CD4-positive, alpha-beta T cell (primary cell): ENCODE measurements around the gene MRAP. TPM values are rescaled to one million over a fixed set of nuclear protein-coding genes. Genes with fewer than 3 reads are reported as not detected.

Experiments used
- ATAC-seq: fragments of 200-7000 bp; cut with Tn5 transposase; one replicate; pipeline ENCODE4 v1.10.0; 2022; ENCODE audit warnings: mild to moderate bottlenecking; ENCODE audit not compliant: poor library complexity
- CTCF ChIA-PET: fragments of 350-600 bp; sonication (Branson Sonifier 250); formaldehyde crosslinking; loops from one replicate; lab custom pipeline; 2021; ENCODE audit warnings: antibody characterized with exemption, inconsistent platforms; lab: Charles Lee
- POLR2A ChIA-PET: fragments of 350-600 bp; sonication (Branson Sonifier 250); formaldehyde crosslinking; loops from one replicate; lab custom pipeline; 2021; ENCODE audit warnings: antibody characterized with exemption, inconsistent platforms; lab: Charles Lee
- DNase-seq, 14 experiments: peaks; one replicate each; pipeline ENCODE4 v3.0.0-alpha.2; 2013 to 2020; ENCODE audit warnings: mixed read lengths in 2 of 14
- H3K27ac ChIP-seq, 2 donors: one replicate each; pipeline versions ENCODE4 v1.5.1 to v1.7.0; 2013; ENCODE audit warnings: low read length in 2 of 2, low read depth in 1 of 2, mild to moderate bottlenecking in 1 of 2
- H3K27me3 ChIP-seq, 2 experiments: 1 replicate in 1 of 2; 2 replicates in 1 of 2; pipeline versions ENCODE4 v1.6.1 to v1.7.0; 2013; ENCODE audit warnings: low read length in 2 of 2, control low read depth in 1 of 2, mild to moderate bottlenecking in 1 of 2, moderate library complexity in 1 of 2; ENCODE audit not compliant: insufficient read depth in 2 of 2, control insufficient read depth in 1 of 2
- H3K36me3 ChIP-seq: one replicate; pipeline ENCODE4 v1.6.1; 2013; ENCODE audit warnings: low read length, control low read depth; ENCODE audit not compliant: insufficient read depth
- H3K4me1 ChIP-seq: one replicate; pipeline ENCODE4 v1.6.1; 2013; ENCODE audit warnings: low read length, control low read depth; ENCODE audit not compliant: insufficient read depth
- H3K4me3 ChIP-seq: one replicate; pipeline ENCODE4 v1.5.1; 2013; ENCODE audit warnings: mild to moderate bottlenecking, low read length, moderate library complexity
- H3K9me3 ChIP-seq, 2 experiments: 1 replicate in 1 of 2; 2 replicates in 1 of 2; pipeline versions ENCODE4 v1.6.1 to v1.7.0; 2013; ENCODE audit warnings: low read length in 2 of 2, mild to moderate bottlenecking in 2 of 2, control low read depth in 1 of 2, moderate library complexity in 1 of 2; ENCODE audit not compliant: control insufficient read depth in 1 of 2, insufficient read depth in 1 of 2
- H3K27ac Mint-ChIP-seq: one replicate; pipeline ENCODE4 v1.8.0; 2020; ENCODE audit warnings: mixed read lengths
- H3K27me3 Mint-ChIP-seq: one replicate; pipeline ENCODE4 v1.8.0; 2021; ENCODE audit warnings: mixed read lengths
- H3K36me3 Mint-ChIP-seq: one replicate; pipeline ENCODE4 v1.8.0; 2021; ENCODE audit warnings: low read depth, mixed read lengths
- H3K4me1 Mint-ChIP-seq: one replicate; pipeline ENCODE4 v1.8.0; 2021; ENCODE audit warnings: low read depth, mixed read lengths
- H3K4me3 Mint-ChIP-seq: one replicate; pipeline ENCODE4 v1.8.0; 2020; ENCODE audit warnings: mild to moderate bottlenecking, mixed read lengths
- H3K9me3 Mint-ChIP-seq: one replicate; pipeline ENCODE4 v1.8.0; 2020; ENCODE audit warnings: mixed read lengths
- intact Hi-C, 2 experiments: fragments of 100-400 bp; cut with DNase I in 1 of 2; cut with micrococcal nuclease in 1 of 2; formaldehyde crosslinking; loops; one replicate each; pipeline versions ENCODE4 v1.15.1 to v1.9.0; 2023 to 2025; cut with DNase I, micrococcal nuclease
- total RNA-seq, 174 experiments: library from RNA in 2 of 174; stranded (reverse) in 2 of 174; gene quantifications; one replicate each; pipeline ENCODE4 v1.2.3 and lab custom pipeline; 2021 to 2026
- TF ChIP-seq, protein P1 (sequence below): fragments of 200-600 bp; IDR thresholded peaks from one replicate; pipeline ENCODE4 v1.8.0; 2022; ENCODE audit warnings: antibody characterized with exemption, mild to moderate bottlenecking

MRAP gene
- total RNA-seq, 2 experiments from 2014 or later, result not detected

- POLR2A ChIA-PET, result no interaction called here
- no peaks in the 10 kb centered on the region for H3K9me3 ChIP-seq
- no peaks in the 10 kb centered on the region for H3K4me1 ChIP-seq
- DNase-seq (no peak), ATAC-seq (no peak)
- Mint-ChIP-seq H3K27me3 (no peaks in the 10 kb centered on the region), H3K36me3 (peaks cover 99% of the 10 kb centered on the region), H3K4me1 (no peaks in the 10 kb centered on the region), H3K9me3 (no peaks in the 10 kb centered on the region), H3K4me3 (no peak overlapping the region), H3K27ac (no peak overlapping the region)
- intact Hi-C loops, result no loop called here
- no peak overlapping the region for H3K4me3 ChIP-seq
- TF ChIP-seq, protein P1, sequence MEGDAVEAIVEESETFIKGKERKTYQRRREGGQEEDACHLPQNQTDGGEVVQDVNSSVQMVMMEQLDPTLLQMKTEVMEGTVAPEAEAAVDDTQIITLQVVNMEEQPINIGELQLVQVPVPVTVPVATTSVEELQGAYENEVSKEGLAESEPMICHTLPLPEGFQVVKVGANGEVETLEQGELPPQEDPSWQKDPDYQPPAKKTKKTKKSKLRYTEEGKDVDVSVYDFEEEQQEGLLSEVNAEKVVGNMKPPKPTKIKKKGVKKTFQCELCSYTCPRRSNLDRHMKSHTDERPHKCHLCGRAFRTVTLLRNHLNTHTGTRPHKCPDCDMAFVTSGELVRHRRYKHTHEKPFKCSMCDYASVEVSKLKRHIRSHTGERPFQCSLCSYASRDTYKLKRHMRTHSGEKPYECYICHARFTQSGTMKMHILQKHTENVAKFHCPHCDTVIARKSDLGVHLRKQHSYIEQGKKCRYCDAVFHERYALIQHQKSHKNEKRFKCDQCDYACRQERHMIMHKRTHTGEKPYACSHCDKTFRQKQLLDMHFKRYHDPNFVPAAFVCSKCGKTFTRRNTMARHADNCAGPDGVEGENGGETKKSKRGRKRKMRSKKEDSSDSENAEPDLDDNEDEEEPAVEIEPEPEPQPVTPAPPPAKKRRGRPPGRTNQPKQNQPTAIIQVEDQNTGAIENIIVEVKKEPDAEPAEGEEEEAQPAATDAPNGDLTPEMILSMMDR, result no peak
- peaks cover 79% of the 10 kb centered on the region for H3K36me3 ChIP-seq
- CTCF ChIA-PET, result no interaction called here
- no peak overlapping the region for H3K27ac ChIP-seq
- H3K27me3 ChIP-seq, result no peaks in the 10 kb centered on the region
Measured at GRCh38 chr21:32329331-32329730, 30.7 kb downstream of the MRAP start.

DNA sequence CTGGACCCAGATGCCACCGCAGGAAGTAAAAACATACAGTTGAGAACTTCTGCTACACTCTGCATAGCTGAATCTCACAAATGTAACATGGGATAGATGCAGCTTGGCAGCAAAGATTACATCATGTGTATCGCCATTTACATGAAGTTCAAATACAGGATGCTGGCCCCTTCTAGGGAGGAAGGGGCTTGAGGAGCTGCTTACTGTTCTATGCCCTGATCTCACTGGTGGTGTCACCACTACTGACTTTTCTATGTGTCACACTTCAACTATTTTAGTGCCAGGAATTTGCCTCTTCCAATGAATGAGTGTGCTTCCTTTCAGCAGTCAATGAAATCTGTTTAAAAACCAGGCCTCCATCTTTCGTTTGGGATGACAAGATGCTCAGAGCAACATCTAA is 31.1 kb downstream of the MRAP start:
- no peak overlapping the region for H3K4me3 ChIP-seq
- H3K27me3 ChIP-seq, result no peaks in the 10 kb centered on the region
- peaks cover 79% of the 10 kb centered on the region for H3K36me3 ChIP-seq
- H3K4me1 Mint-ChIP-seq, result no peaks in the 10 kb centered on the region
- intact Hi-C loops, result no loop called here
- no peaks in the 10 kb centered on the region for H3K27me3 Mint-ChIP-seq
- CTCF ChIA-PET, result no interaction called here
- no peak overlapping the region for H3K27ac Mint-ChIP-seq
- TF ChIP-seq, protein P1, result no peak
- H3K36me3 Mint-ChIP-seq, result peaks cover 99% of the 10 kb centered on the region
- H3K9me3 ChIP-seq, result no peaks in the 10 kb centered on the region
- H3K4me3 Mint-ChIP-seq, result no peak overlapping the region
- POLR2A ChIA-PET, result no interaction called here
- no peak overlapping the region for H3K27ac ChIP-seq
- H3K9me3 Mint-ChIP-seq, result no peaks in the 10 kb centered on the region
- DNase-seq (no peak), ATAC-seq (no peak)
- no peaks in the 10 kb centered on the region for H3K4me1 ChIP-seq

DNA sequence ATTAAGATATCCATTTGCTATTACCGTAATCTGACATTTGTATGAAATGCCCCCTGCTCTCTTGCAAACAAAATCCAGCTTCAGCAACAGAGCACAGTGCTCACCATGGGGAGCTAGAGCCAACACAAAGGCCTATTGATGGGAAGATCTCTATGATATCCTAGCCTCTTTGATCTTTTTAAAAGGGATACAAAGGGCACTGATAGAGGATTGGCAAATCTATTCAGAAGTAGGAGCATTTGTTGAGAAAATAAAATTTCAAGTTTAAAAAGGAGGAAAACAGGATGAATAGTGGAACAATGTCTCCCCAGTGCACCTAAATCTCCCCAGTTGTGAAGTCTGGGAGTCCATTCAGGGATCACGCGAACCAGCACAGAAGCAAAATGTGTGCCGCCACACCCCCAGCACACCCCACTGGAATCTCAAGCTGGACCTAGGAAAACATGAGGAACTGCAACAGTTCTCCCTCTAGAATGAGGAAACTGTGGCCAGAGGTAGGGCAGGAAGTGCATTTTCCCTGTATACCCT is 32.2 kb downstream of the MRAP start:
- Mint-ChIP-seq H3K36me3 (peaks cover 99% of the 10 kb centered on the region), H3K27me3 (no peaks in the 10 kb centered on the region), H3K4me3 (no peak overlapping the region), H3K4me1 (no peaks in the 10 kb centered on the region), H3K9me3 (no peaks in the 10 kb centered on the region), H3K27ac (no peak overlapping the region)
- DNase-seq (no peak), ATAC-seq (no peak)
- Histone ChIP-seq H3K27ac (no peak overlapping the region), H3K9me3 (no peaks in the 10 kb centered on the region), H3K4me1 (no peaks in the 10 kb centered on the region), H3K36me3 (peaks cover 72% of the 10 kb centered on the region), H3K27me3 (no peaks in the 10 kb centered on the region), H3K4me3 (no peak overlapping the region)
- intact Hi-C loops, result no loop called here
- POLR2A ChIA-PET, result no interaction called here
- CTCF ChIA-PET, result no interaction called here
- TF ChIP-seq, protein P1, result no peak
